GM19351 (cell line): ENCODE results near the gene PPFIA1.
"Not testable (repeated sequence)": the region's sequence is repeated elsewhere in the genome, so short reads cannot be mapped to it uniquely, and the experiment has no call there.

Experiments
- ATAC-seq: cut with Tn5 transposase; IDR thresholded peaks from one replicate; pipeline ENCODE4 v1.9.1; 2021; ENCODE audit warnings: mild to moderate bottlenecking, moderate library complexity; ENCODE audit not compliant: unreplicated experiment

The PPFIA1 gene

DNA sequence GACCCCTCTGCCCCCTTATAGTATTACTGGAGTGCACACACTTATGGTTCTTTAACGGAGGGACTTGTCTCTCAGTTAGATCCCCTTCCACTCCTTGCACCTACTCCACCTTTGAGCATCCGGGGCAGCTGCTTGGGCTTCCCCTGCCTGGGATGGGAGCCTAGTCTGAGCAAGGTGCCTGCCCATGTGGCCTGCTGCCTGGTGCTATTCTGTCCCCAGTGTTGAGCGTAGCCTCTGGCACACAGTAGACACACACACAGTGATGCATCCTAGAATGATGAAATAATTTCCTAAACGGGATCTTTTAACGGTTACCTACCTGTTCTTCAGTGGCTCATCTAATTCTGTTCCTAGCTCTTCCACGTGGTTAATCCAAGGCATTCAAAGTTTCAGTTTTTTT, 22.4 kb downstream of the PPFIA1 start:
- no peak for ATAC-seq

DNA sequence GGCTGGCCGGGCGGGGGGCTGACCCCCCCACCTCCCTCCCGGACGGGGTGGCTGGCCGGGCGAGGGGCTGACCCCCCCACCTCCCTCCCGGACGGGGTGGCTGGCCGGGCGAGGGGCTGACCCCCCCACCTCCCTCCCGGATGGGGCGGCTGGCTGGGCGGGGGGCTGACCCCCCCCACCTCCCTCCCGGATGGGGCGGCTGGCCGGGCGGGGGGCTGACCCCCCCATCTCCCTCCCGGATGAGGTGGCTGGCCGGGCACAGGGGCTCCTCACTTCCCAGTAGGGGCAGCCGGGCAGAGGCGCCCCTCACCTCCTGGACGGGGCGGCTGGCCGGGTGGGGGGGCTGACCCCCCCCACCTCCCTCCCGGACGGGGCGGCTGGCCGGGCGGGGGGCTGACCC, 24.7 kb downstream of the PPFIA1 start:
- ATAC-seq, result not testable (repeated sequence)

DNA sequence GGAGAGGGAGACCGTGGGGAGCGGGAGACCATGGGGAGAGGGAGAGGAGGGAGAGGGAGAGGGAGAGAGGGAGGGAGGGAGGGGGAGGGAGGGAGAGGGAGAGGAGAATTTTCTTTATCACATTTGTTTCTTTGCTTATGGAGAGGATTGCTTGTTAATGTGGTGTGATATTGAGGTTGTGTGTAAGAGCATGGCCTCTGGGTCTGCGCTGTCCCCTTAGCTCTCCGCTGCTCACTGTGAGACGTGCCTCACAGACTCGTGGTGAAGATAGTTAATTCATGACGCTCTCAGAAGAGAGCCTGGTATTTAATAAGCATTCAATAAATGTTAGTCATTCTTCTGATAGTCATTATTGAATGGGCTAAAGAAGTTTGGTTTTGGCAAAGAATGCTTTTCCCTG, 26.2 kb downstream of the PPFIA1 start:
- no peak for ATAC-seq

DNA sequence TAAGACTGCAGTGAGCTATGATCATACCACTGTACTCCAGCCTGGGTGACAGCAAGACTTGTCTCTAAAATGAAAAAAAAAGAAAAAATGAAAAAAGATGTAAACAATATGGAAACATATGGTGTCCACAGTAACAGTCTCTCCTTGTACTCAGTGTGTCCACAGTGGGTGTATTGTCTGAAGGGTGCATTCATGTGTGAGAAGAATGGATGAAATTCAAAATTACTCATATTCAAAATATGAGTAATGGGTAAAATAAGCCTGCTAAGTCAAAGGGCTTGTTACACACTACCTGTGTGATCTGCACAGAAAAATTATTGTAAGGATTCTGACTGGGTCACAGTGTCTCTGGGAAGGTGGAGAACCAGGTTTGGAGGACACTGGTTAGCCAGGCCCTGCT, 26.9 kb downstream of the PPFIA1 start:
- ATAC-seq, result no peak

DNA sequence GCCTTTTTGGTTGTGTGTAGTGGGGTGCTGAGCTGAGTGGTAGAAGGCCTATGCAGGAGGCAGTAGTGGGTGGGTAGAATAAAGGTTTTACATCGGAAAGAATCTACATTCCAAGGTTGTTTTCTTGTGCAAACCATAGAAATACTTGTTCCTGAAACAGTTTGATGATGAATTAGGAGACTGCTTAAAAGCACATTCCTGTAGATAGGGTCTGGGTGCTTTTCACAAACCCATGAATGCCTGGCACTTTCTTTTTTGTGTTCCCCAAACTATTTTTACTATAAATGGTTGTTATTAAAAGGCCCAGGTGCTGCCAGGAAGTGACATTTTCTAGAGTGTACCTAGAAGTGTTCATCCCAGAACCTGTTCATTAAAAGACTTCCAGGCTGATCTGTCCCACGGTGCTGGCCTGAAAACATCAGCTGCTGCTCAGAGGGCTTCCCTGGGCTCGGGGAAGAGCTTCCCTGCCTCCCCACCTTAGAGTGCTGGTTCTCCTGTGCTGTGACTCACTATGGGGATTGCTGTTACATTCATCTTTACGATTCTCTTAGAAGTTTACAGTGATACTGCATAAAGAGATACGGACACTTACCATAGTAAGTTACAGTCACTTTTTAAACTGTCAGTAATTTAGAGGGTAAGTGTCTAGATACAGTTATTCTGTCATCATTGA, 27.9 kb downstream of the PPFIA1 start:
- ATAC-seq, result no peak

DNA sequence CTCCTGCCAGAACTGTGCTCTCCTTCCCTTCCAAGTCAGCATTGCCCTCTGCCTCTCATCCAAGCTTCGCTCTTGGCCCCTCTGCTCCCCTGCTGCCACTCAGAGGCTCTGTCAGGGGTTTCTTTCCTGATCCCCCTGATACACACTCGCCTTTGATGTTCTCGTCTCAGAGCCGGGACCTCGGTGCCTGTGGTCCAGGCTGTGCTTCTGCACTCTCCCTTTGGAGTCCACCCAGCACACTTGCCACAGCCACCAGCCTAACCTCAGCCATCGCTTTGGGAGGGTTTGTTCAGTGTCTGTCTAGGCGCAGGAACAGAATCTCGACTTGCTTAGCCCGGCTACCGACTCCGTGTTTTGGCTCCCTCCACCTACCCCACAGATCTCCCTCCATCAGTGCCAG, 29.1 kb downstream of the PPFIA1 start:
- ATAC-seq, result no peak

DNA sequence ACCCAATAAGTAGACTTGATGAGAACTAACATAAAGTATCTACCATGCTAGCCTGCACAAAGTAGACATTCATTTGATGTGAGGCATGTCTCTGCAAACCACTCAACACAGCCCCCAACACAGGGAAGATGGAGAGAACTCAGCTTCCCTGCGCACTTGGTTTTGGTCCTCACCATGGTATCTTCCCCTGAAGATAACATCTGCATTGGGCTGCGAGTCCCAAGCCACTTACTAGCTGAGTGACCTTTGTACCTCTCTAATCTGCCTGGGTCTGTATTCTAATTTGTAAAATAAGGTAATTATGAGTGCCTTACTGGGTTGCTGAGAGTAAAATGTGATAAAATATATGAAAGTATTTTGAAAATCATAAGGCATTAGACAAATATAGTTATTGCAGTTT, 30.7 kb downstream of the PPFIA1 start:
- no peak for ATAC-seq

DNA sequence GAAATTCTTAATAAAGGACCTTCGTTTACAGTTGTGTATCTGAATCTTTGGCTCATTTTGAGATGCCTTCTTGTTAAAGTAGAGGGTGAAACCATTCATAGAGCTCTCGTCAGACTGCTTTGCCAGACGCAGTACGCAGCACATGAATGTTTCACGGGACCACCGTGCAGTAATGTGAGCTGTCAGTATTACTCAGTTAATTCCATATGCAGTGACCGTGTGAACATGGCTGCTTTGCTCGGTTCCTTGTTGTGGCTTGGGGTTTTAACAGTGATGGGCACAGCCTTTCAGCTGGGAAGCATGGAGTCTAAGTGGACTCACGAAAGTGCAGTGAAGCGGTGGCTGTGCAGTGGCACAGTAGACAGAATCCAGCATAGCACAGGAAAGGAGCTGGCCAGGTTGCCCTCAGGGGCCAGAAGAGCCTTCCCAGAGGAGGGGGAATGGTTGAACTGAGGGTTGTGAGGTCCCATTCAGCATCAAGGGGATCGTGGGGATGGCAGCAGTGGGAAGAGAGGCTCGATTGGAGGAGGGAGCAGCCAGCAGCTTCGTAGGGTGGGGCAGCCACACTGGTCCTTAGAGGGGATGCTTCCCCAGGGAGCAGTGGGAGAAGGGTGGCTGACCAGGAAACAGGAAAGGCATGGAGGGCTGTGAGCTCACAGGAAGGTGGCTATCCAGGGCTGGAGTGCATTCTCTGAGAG, 31.4 kb downstream of the PPFIA1 start:
- ATAC-seq, result no peak

DNA sequence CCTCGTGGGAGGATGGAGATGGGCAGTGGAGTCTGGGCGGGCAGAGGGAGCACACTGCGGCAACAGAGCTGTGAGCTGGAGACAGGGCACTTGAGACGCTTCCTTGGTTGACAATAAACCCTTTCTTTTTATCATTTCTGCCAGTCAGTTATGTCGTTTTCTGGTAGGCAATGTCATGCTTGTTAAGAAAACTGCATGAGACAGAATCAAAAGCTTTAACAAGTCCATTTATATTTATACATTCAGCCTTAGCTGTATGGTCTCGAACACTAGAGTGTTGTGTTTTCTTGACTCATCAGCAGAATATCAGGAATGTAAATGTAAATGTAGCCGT, 31.9 kb downstream of the PPFIA1 start:
- no peak for ATAC-seq

DNA sequence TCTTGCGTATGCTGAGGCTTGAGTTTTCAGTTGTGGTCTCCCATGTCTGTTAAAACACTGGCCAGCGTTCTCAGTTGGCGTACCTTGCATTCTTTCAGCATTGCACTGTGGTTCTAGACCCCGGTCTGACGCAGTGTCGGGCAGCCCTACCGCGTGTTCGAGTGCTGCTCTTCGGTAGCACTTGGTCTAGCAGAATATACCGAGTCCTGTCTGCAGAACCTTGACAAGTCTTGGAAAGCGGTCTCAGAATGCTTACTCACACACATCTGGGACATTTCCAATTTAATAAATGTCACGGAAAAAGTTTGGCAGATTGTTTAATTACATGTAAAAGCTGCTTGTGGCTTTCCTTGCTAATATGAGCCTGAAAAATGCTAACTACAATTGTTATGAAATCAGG, 32.6 kb downstream of the PPFIA1 start:
- ATAC-seq, result no peak

DNA sequence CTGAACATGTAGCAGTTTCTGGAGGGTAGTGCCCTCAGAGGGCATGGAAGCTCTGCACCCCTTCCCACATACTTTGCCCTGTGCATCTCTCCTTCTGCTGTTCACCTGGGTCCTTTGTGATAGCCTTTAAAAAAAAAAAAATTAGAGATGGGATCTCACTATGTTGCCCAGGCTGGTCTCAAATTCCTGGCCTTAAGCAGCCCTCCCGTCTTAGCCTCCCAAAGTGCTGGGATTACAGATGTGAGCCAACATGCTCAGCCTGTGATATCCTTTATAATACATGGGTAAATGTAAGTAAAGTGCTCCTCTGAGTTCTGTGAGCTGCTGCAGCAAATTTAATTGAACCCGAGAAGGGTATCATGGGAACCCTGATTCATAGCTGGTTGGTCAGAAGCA, 33.7 kb downstream of the PPFIA1 start:
- ATAC-seq, result no peak

DNA sequence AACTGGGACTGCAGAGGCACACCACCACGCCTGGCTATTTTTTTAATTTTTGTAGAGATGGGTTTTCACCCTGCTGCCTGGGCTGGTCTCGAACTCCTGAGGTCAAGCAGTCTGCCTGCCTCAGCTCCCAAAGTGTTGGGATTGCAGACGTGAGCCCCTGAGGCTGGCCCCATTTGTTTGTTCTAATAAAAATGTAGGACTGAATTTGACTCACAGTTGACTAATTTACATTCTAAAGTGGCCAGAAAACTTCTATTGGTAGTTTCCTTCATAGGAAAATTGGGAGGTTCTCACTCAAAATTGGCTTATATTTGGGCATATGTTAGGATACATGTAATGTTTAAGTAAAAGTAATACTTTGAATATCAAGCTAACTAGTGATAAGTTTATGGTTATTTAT, 35.0 kb downstream of the PPFIA1 start:
- no peak for ATAC-seq

DNA sequence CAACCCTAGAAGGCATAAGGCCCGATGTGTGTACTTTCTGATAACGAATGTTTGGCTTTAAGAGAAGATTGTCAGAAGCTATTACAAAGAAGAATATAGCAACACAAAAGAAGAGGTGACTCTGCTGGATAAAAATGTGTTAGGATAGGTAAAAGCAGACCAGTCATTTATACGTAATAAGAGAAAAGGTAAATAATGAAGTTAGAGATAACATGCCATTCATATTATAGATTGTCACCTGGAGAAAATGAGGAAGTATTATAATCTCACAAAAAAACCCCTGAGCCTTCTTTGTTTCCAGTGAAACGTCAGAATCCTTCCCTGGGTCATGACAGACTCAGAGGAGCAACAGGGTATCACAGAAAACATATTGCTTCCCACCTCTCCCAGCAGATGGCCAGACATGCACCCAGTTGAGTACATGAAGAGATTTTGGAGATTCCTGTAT, 36.1 kb downstream of the PPFIA1 start:
- ATAC-seq, result no peak

DNA sequence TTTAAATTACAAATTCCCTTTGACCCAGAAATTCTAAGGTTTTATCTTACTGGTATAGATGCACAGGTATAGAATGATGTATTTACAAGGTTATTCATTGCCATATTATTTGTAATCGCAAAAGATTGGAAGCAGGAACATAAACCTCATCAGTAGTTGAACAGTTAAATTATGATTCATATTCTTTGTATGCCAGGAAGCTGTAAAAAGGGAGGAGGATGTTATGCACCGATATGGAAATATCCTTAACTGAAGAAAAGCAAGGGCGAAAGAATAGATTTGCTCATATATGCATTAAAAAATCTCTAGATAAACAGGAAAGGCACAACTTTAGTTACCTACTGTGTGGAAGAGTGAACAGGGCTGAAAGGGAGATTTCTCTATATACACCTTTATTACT, 36.7 kb downstream of the PPFIA1 start:
- no peak for ATAC-seq

DNA sequence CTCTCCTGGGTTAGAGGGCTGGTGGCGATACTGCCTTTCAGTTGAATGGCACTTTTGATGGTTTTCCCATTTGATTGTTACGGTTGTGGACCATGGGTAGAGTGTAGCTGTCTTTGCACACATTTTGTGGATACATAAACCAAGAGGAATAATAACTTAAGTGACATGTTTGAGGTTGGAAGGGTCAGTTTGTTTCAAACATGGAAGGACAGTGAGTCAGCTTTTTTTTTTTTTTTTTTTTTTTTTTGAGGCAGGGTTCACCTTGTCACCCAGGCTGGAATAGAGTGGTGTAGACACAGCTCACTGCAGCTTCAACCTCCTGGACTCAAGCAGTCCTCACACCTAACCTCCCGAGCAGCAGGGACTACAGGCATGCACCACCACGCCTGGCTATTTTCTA, 41.1 kb downstream of the PPFIA1 start:
- no peak for ATAC-seq

DNA sequence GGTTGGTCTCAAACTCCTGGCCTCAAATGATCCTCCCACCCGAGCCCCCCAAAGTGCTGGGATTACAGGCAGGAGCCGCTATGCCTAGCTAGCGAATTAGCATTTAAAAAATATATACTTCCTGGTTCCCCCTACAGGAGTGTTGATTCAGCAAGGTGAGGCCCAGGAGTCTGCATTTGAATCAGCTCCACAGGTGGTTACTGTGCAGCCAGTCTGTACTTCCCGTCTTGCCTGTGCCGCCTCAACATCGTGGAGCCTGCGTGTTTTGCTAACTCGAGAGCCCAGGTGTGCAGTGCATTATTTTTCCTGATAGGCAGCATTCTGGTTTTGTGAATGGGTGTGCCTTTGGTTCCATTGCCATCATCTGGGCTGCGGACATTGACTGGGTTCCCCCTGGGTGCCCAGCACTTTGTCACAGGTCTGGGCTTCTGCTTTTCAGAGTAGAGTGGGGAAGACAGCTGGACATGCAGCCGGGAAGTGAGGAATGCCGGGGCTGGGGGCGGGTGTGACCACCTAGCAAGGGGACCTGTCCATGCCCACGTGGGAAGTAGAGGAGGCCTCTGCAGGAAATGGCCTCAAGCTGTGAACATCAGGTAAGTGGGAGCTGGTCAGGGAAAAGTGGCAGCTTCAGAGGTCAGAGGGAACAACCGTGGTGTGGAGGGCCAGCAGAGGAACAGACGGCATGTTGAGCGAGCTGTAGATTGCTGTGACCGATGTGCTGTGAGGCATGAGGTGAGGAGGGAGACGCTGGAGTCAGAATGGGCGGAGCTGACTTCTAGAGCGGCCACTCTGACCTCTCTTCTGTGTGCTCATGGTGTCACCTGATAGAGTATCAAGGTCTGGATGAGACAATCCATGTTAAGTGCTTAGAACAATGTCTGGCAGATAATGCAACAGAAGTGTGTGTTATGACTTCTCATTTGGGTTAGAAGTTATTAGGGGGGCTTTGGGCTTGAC, 42.2 kb downstream of the PPFIA1 start:
- no peak for ATAC-seq

DNA sequence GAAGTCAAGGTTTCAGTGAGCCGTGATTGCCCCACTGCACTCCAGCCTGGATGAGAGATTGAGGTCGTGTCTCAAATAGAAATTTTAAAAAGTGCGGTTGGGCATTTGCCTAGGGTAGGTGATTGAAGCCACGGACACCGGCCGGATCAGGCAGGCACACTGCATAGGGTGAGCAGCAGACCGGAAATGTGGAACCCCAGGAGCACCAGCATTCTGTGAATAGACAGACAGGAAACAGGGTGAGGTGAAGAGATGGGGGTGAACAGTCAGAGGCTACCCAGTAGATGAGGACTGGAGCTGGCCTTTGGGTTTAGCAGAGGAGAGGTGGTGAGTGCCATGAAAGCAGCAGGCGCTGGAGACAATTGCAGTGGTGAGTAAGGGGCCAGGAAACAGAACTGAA, 43.5 kb downstream of the PPFIA1 start:
- no peak for ATAC-seq

DNA sequence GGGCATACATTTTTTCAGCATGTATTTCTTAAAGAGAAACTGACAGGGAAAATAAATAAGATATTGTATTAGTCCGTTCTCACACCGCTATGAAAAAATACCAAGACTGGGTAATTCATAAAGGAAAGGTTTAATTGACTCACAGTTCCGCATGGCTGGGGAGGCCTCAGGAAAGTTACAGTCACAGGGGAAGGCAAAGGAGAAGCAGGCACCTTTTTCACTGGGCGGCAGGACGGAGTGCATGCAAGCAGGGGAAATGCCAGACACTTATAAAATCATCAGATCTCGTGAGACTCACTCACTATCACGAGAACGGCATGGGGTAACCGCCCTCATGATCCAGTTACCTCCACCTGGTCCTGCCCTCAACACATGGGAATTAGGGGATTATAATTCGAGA, 44.2 kb downstream of the PPFIA1 start:
- ATAC-seq, result no peak

DNA sequence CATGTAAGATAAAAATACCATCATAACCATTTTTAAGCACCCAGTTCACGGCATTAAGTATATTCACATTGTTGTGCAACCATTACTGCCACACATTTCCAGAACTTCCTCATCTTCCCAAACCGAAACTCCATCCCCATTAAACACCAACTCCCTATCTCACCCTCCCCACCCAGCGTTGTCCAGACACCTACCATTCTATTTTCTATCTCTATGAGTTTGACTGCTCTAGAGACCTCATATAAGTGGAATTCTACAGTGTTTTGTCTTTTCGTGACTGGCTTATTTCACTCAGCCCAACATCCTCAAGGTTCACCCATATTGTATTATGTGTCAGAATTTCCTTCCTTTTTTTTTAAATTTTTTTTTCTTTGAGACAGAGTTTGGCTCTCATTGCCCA, 45.2 kb downstream of the PPFIA1 start:
- no peak for ATAC-seq

DNA sequence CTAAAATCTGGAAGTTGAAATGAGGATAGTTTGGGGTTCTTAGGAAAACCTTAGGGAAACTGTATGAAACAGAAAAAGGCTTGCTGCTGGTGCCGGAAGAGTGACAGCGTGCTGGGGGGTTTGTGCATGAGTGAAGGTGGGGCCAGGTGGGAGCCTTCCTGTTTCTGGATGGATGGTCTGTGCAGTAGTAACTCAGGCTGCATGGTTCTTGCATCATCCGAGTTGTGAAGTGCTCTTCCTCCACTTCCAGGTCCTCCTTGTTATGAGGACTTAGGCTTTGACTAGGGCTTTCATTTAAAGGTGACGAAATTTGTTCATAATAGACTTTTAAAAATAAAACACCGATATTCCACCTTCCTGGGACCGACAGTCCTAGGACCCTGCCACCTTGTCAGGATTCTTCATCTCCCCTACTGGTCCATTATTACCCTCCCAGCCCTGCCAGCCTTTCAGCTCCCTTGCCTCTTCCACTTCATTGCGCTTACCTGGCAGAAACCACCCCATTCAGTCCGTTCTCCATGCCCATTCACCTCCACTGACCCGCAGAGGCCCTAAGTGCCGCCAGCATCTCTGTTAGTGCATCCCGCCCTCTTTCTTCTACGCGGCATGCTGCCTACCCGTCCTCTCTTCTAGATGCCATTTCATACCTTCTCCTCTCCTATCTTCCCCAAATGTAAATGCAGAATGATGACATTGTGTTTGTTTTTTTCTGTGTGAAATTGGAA, 47.3 kb downstream of the PPFIA1 start:
- no peak for ATAC-seq

DNA sequence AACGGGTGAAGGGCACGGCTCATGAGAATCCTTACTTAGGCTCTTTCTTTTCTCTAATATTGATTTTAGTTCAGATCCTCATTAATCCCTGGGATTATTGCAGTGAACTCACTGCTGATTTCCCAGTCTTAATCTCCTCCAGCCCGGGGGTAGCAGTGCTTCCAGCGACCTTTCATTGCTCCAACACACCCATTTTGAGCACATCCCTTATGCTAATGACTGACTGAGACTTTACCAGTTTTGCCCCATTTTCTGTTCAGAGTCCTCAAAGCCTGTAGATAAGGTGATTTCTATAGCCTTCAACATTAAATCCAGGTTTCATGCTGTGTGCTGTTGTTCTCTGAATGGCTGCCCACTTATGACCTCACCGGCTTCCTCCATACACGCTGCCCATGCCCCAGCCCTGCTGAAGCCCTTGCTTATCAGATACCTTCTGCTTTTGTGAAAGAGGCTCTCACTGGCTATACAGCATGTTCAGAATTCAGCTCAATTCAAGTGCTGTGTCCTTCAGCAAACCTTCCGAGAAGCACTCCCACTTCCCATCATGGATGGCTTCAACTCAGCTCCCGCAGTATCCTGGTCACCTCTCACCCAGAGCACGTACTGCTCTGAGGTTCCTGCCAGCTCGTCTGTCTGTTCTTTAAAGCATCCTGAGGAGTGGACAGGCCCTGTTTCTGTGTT, 49.0 kb downstream of the PPFIA1 start:
- no peak for ATAC-seq
